WTC11 (cell line): ENCODE results near the gene MBD3. TPM values are rescaled to one million over a fixed set of nuclear protein-coding genes. Genes with fewer than 3 reads are reported as not detected.

Experiments used
- ATAC-seq: fragments of 200-7000 bp; cut with Tn5 transposase; 2 replicates; pipeline ENCODE4 v1.10.0; 2021; ENCODE audit warnings: mild to moderate bottlenecking, moderate library complexity
- CTCF ChIA-PET: fragments of 300-600 bp; sonication (Branson Sonifier 250); formaldehyde crosslinking; loops from one replicate; lab custom pipeline; 2021; ENCODE audit warnings: antibody characterized with exemption; lab: Charles Lee
- POLR2A ChIA-PET: fragments of 350-600 bp; sonication (Branson Sonifier 250); formaldehyde crosslinking; loops from one replicate; lab custom pipeline; 2021; ENCODE audit warnings: antibody characterized with exemption; lab: Charles Lee
- DNase-seq: peaks from one replicate; pipeline ENCODE4 v3.0.0; 2021; ENCODE audit warnings: low spot score
- H3K27ac Mint-ChIP-seq: 2 replicates; pipeline ENCODE4 v1.8.0; 2021; ENCODE audit warnings: mixed read lengths
- H3K27me3 Mint-ChIP-seq: 2 replicates; pipeline ENCODE4 v1.8.0; 2021; ENCODE audit warnings: low read depth, mild to moderate bottlenecking, moderate library complexity, mixed read lengths
- H3K36me3 Mint-ChIP-seq: 2 replicates; pipeline ENCODE4 v1.8.0; 2021; ENCODE audit warnings: mixed read lengths
- H3K4me1 Mint-ChIP-seq: 2 replicates; pipeline ENCODE4 v1.8.0; 2022; ENCODE audit warnings: mixed read lengths
- H3K4me3 Mint-ChIP-seq: 2 replicates; pipeline ENCODE4 v1.8.0; 2021; ENCODE audit warnings: mild to moderate bottlenecking, moderate library complexity, mixed read lengths
- H3K9me3 Mint-ChIP-seq: 2 replicates; pipeline ENCODE4 v1.8.0; 2021; ENCODE audit warnings: mixed read lengths
- ATF2 ChIP-seq: sonication (generic); formaldehyde crosslinking; IDR thresholded peaks from 2 replicates; pipeline ENCODE4 v1.8.1; 2022; ENCODE audit warnings: low read depth, missing genetic modification reagents, borderline replicate concordance
- CREB1 ChIP-seq: sonication (generic); formaldehyde crosslinking; IDR thresholded peaks from 2 replicates; pipeline ENCODE4 v1.8.0; 2023; ENCODE audit warnings: mild to moderate bottlenecking, missing genetic modification reagents
- CREM ChIP-seq: sonication (generic); formaldehyde crosslinking; IDR thresholded peaks from 2 replicates; pipeline ENCODE4 v1.8.1; 2022; ENCODE audit warnings: mild to moderate bottlenecking, missing genetic modification reagents, moderate library complexity
- ELF4 ChIP-seq: sonication (generic); formaldehyde crosslinking; IDR thresholded peaks from 2 replicates; pipeline ENCODE4 v1.8.1; 2022; ENCODE audit warnings: low read depth, mild to moderate bottlenecking, moderate library complexity, missing genetic modification reagents
- ESRRA ChIP-seq: sonication (generic); formaldehyde crosslinking; IDR thresholded peaks from 2 replicates; pipeline ENCODE4 v1.8.1; 2022; ENCODE audit warnings: mild to moderate bottlenecking, missing genetic modification reagents, borderline replicate concordance
- ETV6 ChIP-seq: sonication (generic); formaldehyde crosslinking; IDR thresholded peaks from 2 replicates; pipeline ENCODE4 v1.8.1; 2022; ENCODE audit warnings: mild to moderate bottlenecking, missing genetic modification reagents
- FOXK1 ChIP-seq: sonication (generic); formaldehyde crosslinking; IDR thresholded peaks from 2 replicates; pipeline ENCODE4 v1.8.0; 2022; ENCODE audit warnings: mild to moderate bottlenecking, moderate library complexity, missing genetic modification reagents
- GTF2I ChIP-seq: fragments of 250-450 bp; sonication (Bioruptor Pico); conservative IDR thresholded peaks from 2 replicates; pipeline ENCODE4 v1.4.0; 2021; ENCODE audit warnings: mild to moderate bottlenecking
- HMGA2 ChIP-seq: fragments of 250-450 bp; sonication (Bioruptor Pico); IDR thresholded peaks from 2 replicates; pipeline ENCODE4 v1.4.0; 2021; ENCODE audit warnings: mild to moderate bottlenecking, moderate library complexity
- JAZF1 ChIP-seq: fragments of 250-450 bp; sonication (Bioruptor Pico); IDR thresholded peaks from 2 replicates; pipeline ENCODE4 v1.9.0; 2021; ENCODE audit warnings: moderate library complexity, mild to moderate bottlenecking, inconsistent platforms
- MAX ChIP-seq: sonication (generic); formaldehyde crosslinking; IDR thresholded peaks from 2 replicates; pipeline ENCODE4 v1.8.0; 2022; ENCODE audit warnings: mild to moderate bottlenecking, missing genetic modification reagents
- NFE2L1 ChIP-seq: sonication (generic); formaldehyde crosslinking; IDR thresholded peaks from 2 replicates; pipeline ENCODE4 v1.8.1; 2023; ENCODE audit warnings: missing genetic modification reagents
- SMAD3 ChIP-seq: sonication (generic); formaldehyde crosslinking; IDR thresholded peaks from 2 replicates; pipeline ENCODE4 v1.8.0; 2022; ENCODE audit warnings: missing genetic modification reagents, mild to moderate bottlenecking, borderline replicate concordance
- SP1 ChIP-seq: sonication (generic); formaldehyde crosslinking; conservative IDR thresholded peaks from 2 replicates; pipeline ENCODE4 v1.8.1; 2022; ENCODE audit warnings: missing genetic modification reagents
- TP53 ChIP-seq: sonication (generic); formaldehyde crosslinking; IDR thresholded peaks from 2 replicates; pipeline ENCODE4 v1.8.1; 2023; ENCODE audit warnings: mild to moderate bottlenecking, missing genetic modification reagents
- USF2 ChIP-seq: sonication (generic); formaldehyde crosslinking; IDR thresholded peaks from 2 replicates; pipeline ENCODE4 v1.8.1; 2023; ENCODE audit warnings: mild to moderate bottlenecking, missing genetic modification reagents, moderate library complexity
- ZMAT4 ChIP-seq: fragments of 250-450 bp; sonication (Bioruptor Pico); IDR thresholded peaks from 2 replicates; pipeline ENCODE4 v1.9.0; 2021; ENCODE audit warnings: mild to moderate bottlenecking
- ZNF121 ChIP-seq: sonication (generic); formaldehyde crosslinking; IDR thresholded peaks from 2 replicates; pipeline ENCODE4 v1.8.0; 2023; ENCODE audit warnings: missing genetic modification reagents
- ZNF138 ChIP-seq: sonication (generic); formaldehyde crosslinking; conservative IDR thresholded peaks from 2 replicates; pipeline ENCODE4 v1.8.1; 2022; ENCODE audit warnings: mild to moderate bottlenecking, moderate library complexity, missing genetic modification reagents
- ZNF219 ChIP-seq: sonication (generic); formaldehyde crosslinking; IDR thresholded peaks from 2 replicates; pipeline ENCODE4 v1.8.0; 2023; ENCODE audit warnings: missing genetic modification reagents, mild to moderate bottlenecking, borderline replicate concordance
- ZNF232 ChIP-seq: sonication (generic); formaldehyde crosslinking; IDR thresholded peaks from 2 replicates; pipeline ENCODE4 v1.8.0; 2022; ENCODE audit warnings: mild to moderate bottlenecking, missing genetic modification reagents
- ZNF317 ChIP-seq: sonication (generic); formaldehyde crosslinking; IDR thresholded peaks from 2 replicates; pipeline ENCODE4 v1.8.1; 2023; ENCODE audit warnings: low read depth, mild to moderate bottlenecking, moderate library complexity, missing genetic modification reagents, borderline replicate concordance
- ZNF423 ChIP-seq: fragments of 250-450 bp; sonication (Bioruptor Pico); IDR thresholded peaks from 2 replicates; pipeline ENCODE4 v2.1.2; 2022; ENCODE audit warnings: mild to moderate bottlenecking, moderate library complexity
- ZNF425 ChIP-seq: fragments of 250-450 bp; sonication (Bioruptor Pico); conservative IDR thresholded peaks from 2 replicates; pipeline ENCODE4 v1.9.0; 2021; ENCODE audit warnings: mild to moderate bottlenecking
- ZNF671 ChIP-seq: fragments of 250-450 bp; sonication (Bioruptor Pico); IDR thresholded peaks from 2 replicates; pipeline ENCODE4 v1.8.0; 2021; ENCODE audit warnings: mild to moderate bottlenecking
- total RNA-seq: library from RNA; stranded (reverse); gene quantifications from 3 replicates; pipeline ENCODE4 v1.2.3, GENCODE V29; 2021
- TF ChIP-seq, protein P1 (sequence below): sonication (generic); formaldehyde crosslinking; IDR thresholded peaks from 2 replicates; pipeline ENCODE4 v1.8.1; 2023; ENCODE audit warnings: mild to moderate bottlenecking, missing genetic modification reagents, moderate library complexity
- TF ChIP-seq, protein P2 (sequence below): sonication (generic); formaldehyde crosslinking; IDR thresholded peaks from 2 replicates; pipeline ENCODE4 v1.8.1; 2023; ENCODE audit warnings: mild to moderate bottlenecking, moderate library complexity, missing genetic modification reagents

The MBD3 gene
- total RNA-seq, 1 experiment from 2014 or later = 90.2 TPM

DNA sequence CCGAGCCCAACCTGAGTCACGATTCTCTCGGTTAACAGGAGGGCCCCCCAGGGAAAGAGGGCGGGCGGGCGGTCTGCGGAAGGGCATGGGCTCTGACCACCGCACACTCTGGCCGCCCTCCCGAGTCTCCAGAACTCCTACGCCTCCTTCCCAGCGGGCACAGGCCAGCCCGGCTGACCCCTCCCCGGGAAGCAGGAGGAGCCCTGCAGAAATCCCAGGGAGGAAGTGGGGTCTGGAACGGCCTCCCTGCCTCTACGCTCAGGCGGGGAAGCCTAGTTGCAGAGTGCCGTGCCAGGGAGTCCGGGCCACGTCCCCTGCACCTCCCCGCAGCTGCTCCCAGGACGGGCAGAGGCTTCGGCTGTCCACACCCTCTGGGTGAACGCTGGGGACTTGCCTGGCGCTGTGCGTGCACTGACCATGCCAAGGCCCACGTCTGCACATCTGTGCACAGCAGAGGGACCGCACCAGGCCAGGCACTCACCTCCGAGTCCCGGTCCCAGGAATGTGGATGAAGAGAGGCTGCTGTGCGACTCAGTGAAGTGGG is 39.0 kb upstream of the MBD3 start:
- no peak for TF ChIP-seq ELF4 (CRISPR knock-in tag)
- TF ChIP-seq CREM (CRISPR knock-in tag) = no peak
- TF ChIP-seq ZNF317 (CRISPR knock-in tag) = no peak
- TF ChIP-seq SP1 (CRISPR knock-in tag) = no peak
- no peak for TF ChIP-seq NFE2L1 (CRISPR knock-in tag)
- TF ChIP-seq, protein P1, sequence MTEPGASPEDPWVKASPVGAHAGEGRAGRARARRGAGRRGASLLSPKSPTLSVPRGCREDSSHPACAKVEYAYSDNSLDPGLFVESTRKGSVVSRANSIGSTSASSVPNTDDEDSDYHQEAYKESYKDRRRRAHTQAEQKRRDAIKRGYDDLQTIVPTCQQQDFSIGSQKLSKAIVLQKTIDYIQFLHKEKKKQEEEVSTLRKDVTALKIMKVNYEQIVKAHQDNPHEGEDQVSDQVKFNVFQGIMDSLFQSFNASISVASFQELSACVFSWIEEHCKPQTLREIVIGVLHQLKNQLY (CRISPR knock-in tag) = no peak
- TF ChIP-seq ZNF138 (CRISPR knock-in tag) = no peak
- no peak for TF ChIP-seq USF2 (CRISPR knock-in tag)
- TF ChIP-seq SMAD3 = no peak
- no peak for TF ChIP-seq ATF2
- Mint-ChIP-seq H3K4me3 (no peak overlapping the region), H3K27me3 (no peaks in the 10 kb centered on the region), H3K36me3 (peaks cover 29% of the 10 kb centered on the region), H3K4me1 (no peaks in the 10 kb centered on the region), H3K27ac (no peak overlapping the region), H3K9me3 (no peaks in the 10 kb centered on the region)
- CTCF ChIA-PET = interaction anchor here (1.0 kb wide), 1 partner anchor 206 kb away, joined by 3 read pairs; no protein-coding TSS in a partner anchor
- no peak for DNase-seq
- POLR2A ChIA-PET = no interaction called here
- ATAC-seq = no peak

DNA sequence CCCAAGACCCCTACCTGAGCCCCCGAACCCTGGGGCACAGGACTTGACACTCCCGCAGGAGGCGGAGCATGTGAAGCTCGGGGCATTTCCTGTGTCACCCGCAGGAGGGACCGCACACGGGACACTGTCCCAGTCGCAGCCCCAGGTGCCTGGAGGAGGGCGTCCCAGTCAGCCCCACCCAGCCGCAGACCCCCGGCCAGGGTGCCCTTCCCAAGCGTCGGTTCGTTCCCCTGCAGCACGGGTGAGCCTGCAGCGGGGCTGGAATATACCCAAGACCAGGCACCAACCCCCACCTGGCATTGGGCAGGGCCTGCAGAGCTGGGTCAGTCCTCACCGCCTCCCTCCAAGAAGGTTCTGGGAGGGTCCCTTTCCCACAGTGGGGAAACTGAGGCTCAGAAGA is 38.1 kb upstream of the MBD3 start:
- no peak for ATAC-seq
- H3K27me3 Mint-ChIP-seq = no peaks in the 10 kb centered on the region
- no peak for TF ChIP-seq GTF2I
- TF ChIP-seq ZNF232 = no peak
- TF ChIP-seq, protein P2, sequence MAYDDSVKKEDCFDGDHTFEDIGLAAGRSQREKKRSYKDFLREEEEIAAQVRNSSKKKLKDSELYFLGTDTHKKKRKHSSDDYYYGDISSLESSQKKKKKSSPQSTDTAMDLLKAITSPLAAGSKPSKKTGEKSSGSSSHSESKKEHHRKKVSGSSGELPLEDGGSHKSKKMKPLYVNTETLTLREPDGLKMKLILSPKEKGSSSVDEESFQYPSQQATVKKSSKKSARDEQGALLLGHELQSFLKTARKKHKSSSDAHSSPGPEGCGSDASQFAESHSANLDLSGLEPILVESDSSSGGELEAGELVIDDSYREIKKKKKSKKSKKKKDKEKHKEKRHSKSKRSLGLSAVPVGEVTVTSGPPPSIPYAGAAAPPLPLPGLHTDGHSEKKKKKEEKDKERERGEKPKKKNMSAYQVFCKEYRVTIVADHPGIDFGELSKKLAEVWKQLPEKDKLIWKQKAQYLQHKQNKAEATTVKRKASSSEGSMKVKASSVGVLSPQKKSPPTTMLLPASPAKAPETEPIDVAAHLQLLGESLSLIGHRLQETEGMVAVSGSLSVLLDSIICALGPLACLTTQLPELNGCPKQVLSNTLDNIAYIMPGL (CRISPR knock-in tag) = no peak
- TF ChIP-seq ETV6 = no peak
- TF ChIP-seq ELF4 (CRISPR knock-in tag) = no peak
- TF ChIP-seq MAX = no peak
- no peak for TF ChIP-seq SMAD3
- no peak for TF ChIP-seq ZNF425 (CRISPR knock-in tag)
- TF ChIP-seq CREB1 (CRISPR knock-in tag) = no peak
- TF ChIP-seq HMGA2 (CRISPR knock-in tag) = no peak
- TF ChIP-seq, protein P1 (CRISPR knock-in tag) = no peak
- TF ChIP-seq ZNF671 (CRISPR knock-in tag) = no peak
- no peak for TF ChIP-seq ZMAT4
- no peak for TF ChIP-seq ZNF423 (CRISPR knock-in tag)
- TF ChIP-seq JAZF1 (CRISPR knock-in tag) = no peak
- no peak for TF ChIP-seq ZNF121 (CRISPR knock-in tag)
- TF ChIP-seq ZNF219 (CRISPR knock-in tag) = no peak
- TF ChIP-seq FOXK1 (CRISPR knock-in tag) = no peak
- TF ChIP-seq ESRRA (CRISPR knock-in tag) = no peak
- TF ChIP-seq TP53 = no peak

More for the DNA sequence above, 38.1 kb upstream of the MBD3 start:
- no peak overlapping the region for H3K4me3 Mint-ChIP-seq
- H3K9me3 Mint-ChIP-seq = no peaks in the 10 kb centered on the region
- H3K36me3 Mint-ChIP-seq = peaks cover 25% of the 10 kb centered on the region
- no peak overlapping the region for H3K27ac Mint-ChIP-seq
- POLR2A ChIA-PET = no interaction called here
- DNase-seq = no peak
- CTCF ChIA-PET = no interaction called here
- H3K4me1 Mint-ChIP-seq = no peaks in the 10 kb centered on the region
